Superior temporal gyrus (tissue), 1 donor: ENCODE measurements around the gene PHACTR3.

Experiments used
- DNase-seq: peaks from one replicate; pipeline ENCODE4 v3.0.0-alpha.2; 2016; ENCODE audit errors: extremely low spot score

PHACTR3 gene

DNA sequence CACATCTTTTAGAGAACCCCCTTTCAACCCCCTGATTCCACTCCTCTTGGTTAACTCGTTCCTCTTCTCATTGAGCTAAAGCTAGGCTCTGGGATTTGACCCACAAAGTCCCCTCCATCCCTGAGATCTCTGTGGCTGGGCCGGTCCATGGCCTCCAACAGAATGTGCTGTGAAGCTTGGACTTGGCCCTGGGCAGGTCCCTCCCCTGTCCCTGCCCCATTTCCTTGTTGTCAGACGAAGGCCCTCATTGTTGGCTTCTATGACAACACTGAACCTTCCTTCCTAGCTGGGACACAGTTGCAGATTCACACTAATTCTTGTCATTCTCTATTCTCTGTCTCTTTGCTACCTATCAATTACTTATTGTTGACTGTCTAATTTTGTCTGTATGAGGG is 173.0 kb downstream of the PHACTR3 start:
- no peak for DNase-seq

DNA sequence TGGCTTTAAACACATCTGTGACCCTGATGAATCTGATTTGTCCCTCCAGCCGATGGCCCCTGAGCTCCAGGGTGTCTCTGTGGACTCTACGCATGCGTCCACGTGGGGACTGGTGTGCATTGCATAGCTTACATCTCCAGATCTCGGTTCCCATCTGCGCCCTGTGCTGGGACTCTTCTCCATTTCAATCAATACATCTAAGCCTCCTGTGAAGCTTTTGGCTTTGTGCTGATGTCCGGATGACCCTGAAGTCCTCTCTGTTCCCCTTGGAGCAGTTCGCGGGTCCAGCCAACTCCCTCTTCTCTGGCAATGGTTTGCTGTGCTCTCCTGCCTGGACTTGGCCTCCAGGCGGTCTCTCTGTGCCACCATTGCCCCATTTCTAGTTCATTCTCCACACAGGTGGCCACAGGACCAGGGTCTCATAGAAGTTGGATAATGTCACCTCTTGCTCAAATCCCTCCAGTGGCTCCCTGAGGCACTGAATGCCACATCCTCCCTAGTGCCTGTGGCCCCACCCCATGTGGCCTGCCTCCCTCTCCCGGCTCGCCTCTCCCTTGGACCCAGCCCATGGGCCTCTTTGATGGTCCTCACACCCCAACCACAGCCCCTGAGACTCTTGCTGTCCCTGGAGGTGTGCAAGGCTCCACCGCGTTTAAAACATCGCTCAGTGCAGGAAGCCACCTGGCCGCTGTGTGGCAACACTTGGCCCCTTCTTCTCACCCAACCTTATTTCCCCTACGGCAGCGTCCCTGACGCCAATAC is 173.7 kb downstream of the PHACTR3 start:
- no peak for DNase-seq

- no peak for DNase-seq
These were observed 174.4 kb downstream of the PHACTR3 start for GRCh38 chr20:59778615-59779200.

DNA sequence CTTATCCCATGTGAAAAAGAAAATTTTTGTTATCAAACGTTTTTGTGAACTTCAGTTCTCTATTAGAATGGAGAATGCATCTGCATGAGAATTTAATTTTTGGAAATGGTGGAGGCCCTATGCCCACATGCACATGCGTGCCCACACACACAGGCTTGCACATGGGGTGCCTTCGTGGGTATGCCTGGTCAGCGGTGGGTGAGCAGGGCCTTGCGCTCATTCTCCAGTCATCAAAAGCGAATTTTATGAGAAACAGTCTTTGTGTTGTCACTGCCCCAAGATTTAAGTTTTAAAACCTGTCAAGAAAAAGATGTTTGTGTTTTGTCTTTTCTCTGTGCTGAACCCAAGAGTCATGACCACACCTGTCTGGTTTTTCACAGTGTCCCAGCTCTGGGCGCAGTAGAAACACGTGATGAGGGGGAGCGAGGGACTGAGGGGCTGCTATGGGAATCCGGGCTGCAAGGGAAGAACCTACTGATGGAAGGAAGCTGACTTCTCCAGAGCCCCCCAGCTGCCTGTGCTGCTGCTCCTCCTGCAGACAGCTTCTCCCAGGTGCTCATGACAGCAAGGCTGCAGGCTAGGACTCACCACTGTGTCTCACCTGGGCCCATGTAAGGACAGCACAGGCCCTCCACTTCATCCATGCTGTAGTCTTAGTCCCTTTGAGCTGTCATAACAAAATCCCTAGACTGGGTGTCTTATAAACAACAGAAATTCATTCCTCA is 175.5 kb downstream of the PHACTR3 start:
- no peak for DNase-seq

DNA sequence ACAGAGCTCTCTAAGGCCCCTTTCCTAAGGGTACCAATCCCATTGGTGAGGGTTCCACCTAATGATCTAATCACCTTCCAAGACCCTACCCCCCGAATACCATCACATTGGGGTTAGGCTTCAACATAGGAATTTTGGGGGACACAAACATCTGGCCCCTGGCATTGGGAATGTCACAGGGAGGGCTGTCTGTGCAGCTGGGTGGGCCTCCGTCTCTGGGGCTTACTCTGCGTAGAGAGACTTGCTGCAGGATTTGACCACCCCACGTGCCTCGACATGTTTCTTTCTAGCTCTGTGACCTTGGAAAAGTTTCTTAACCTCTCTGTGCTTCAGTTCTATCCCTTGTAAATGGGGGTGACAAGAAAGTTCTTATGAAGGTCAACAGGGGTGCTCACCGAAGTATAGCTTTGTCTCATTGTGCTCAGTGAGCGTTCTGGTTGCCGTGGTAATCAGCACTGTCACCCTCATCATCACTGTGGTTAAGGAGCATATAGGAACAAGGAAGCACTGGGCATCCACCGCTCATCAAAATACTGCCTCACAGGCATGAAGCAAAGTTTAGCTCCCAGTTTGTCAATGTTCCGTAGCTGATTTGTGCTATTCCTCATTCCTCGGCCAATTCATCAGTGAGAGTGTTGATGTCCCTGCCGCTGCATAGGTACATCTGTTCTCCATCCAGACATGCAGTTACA is 176.3 kb downstream of the PHACTR3 start:
- no peak for DNase-seq

DNA sequence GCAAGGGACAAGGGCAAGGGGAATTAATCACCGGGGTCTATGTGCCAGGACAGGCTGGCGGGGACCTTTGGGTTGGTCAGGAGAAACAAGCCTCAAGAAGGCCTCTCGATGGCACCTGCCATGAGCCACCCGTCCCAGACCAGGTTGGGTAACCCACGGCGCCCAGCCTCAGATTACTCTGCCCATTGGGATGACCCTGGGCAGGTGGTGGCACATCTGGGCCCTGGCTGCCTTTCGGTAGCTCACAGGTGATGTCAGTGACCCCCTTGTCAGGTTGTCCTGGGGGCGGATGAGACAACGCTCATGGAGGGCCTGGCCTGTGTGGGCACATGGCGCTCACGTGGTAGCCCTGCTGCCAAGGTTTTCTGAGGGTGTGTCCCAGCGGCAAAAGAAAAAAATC is 176.9 kb downstream of the PHACTR3 start:
- DNase-seq, result no peak

DNA sequence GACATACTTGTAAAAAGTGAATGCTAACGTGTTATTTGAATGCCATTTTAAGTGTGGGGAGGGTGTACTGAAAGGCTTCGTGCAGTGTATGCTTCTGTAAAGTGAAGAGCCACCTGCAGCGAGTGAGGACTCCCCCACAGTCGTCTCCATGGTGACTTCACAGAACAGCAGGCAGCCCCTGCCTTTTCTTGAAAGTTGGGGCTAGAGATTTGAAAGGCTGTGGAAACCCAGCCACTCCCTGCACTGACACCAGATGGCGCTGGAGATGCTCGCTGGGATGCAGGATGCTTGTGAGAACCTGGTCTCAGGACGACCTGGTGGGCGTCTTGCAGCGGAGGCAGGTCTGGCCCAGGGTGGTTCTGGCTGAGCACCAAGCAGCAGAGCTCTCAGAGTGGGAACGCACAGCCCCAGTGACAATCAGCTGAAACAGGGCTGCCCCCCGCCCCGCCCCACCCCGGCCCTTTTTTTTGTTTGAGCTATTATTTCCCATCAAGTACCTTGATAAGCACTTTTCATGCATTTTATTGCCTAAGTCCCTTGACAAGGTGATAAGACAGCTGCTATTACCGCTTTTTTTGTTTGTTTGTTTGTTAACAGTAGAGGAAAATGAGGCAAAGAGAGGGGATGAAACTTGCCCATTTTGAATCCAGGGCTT is 178.8 kb downstream of the PHACTR3 start:
- peak; percentile 80 for DNase-seq

DNA sequence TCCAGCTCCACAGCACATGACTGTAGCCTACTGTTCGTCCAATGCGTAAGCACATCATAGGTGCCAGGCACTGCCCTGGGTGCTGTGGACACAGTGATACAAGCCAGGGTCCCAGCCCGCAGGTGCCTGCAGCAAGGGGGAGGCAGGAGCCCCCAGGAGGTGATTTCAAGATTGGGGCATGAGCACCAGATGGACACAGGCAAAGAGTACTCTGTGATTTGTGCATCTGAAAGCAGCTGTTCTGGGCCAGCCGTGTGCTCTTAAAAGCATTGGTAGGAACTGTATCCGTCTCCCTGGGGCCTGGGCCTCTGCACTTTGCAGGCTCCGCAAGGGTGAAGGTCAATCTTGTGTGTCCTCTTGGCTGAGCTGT is 179.3 kb downstream of the PHACTR3 start:
- DNase-seq, result no peak

DNA sequence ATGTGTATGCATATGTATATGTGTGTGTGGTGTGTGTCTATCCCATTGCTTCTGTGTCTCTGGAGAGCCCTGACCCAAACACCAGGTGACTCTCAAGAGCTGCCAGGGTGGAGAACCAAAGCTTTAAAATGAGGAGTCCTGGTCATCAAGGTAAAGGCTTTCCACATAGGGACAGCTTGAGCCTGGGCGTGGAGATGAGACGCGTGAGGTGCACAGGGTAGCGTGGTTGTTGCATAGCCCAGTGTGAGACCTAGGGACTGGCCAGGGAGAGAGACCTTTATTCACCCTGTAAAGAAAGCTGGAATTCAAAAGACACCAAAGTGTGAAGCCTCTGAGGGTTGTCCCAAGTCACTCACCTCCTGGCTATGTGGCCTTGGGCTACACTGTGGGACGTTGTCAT is 180.0 kb downstream of the PHACTR3 start:
- no peak for DNase-seq

DNA sequence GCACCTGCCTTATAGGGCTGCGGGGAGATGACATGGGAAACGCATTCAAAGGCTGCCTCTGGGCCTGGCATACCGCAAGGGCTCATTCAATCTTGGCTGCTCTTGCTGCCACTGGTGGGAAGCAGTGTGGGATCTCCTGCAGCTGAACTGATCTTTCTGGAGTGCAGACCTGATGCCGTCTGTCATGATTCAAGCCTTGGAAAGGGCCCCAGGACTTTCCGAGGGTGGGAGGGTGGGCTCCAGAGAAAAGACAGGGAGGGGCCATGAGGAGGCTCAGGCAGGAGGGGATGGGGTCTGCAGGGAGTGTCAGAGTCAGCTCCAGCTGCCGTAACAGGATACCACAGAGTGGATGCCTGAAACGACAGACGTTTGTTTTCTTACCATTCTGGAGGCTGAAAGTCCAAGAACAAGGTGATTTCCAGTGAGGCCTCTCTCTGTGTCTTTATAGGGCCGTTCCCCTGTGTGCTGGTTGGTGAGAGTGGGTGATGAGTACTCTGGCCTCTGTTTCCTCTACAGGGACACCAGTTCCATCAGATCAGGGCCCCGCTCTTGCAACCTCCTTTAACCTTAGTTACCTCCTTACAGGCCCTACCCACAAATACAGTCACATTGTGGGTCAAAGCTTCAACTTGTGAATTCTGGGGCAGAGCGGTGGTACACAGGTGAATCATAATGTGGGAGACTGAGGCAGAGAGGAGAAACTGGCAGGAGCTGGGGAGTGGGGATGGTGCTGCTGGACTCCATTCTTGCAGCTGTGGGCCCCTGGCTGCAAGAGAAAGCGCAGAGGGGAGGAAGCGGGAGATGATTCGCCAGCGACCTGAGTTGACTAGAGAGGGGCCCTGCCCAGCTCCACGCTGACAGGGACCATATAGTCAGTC is 180.7 kb downstream of the PHACTR3 start:
- DNase-seq, result no peak

DNA sequence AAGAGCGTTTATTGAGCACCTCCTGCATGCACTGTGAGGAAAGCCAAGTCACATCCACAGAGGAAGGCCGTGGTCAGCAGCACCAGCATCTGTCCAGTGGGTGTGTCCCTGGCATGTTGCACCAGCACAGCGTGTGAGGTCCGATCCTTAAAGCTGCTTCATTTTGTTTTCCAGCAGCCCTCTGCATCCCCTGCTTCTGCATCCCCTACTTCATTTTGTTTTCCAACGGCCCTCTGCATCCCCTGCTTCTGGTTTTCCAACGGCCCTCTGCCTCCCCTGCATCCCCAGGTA is 181.3 kb downstream of the PHACTR3 start:
- no peak for DNase-seq

- no peak for DNase-seq
These were observed 181.9 kb downstream of the PHACTR3 start for GRCh38 chr20:59785986-59786795.

DNA sequence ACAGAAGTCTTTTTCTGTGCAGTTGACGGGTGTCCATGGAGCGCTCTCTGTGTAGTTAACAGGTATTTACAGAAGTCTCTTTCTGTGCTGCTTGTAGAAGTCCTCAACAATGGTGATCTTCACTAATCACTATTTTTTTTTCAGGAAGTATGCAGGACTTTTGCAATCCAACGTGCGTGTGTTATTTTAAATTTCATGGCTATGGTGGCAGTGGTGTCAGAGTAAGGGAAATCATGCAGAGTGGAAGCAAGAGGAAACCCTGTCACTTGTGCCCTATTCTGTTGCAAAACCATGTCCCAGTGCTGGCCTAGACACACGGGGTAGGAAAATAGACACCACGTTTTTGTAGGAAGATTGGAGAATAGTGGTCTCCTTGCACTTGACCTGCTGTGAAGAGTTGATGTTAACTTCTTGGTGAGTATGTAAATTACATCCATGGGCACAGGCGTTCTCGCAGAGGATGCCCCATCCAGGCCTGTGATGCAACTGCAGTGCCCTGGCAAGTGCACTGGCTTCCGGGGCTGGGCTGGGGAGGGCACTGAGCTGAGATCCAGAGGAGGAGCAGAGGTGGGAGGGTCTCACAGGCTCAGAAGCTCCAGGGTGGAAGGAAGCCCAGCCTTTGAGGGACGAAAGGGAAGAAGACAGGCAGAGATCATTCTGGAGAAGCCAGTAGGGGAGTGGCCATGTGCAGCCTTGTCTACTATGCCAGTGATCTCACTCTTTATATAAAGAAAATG is 182.6 kb downstream of the PHACTR3 start:
- no peak for DNase-seq

GRCh38 chr20:59787538-59787890 is 183.2 kb downstream of the PHACTR3 start:
- no peak for DNase-seq

DNA sequence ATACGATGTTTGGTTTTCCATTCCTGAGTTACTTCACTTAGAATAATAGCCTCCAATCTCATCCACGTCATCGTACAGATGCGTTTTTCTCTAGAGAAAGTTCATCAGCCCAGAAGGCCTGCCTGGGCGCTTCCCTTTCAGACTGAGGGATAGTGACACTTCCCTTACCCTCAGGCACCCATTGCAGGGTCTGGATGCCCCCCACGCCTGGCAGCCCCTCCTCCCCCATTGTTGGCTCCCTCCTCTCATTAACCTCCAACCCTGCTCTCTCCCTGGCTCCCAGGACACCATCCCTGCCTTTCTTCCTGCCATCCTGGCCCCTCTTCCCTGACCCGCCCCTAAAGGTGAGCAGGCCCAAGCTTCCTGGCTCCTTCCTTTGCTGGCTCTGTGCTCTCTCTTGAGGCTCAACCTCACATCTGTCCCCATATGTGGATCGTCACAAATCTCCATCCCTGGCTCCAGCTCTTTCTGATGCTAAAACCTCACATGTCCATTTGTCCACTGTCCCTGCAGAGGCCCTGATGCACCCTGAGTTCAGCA is 183.9 kb downstream of the PHACTR3 start:
- DNase-seq, result no peak

DNA sequence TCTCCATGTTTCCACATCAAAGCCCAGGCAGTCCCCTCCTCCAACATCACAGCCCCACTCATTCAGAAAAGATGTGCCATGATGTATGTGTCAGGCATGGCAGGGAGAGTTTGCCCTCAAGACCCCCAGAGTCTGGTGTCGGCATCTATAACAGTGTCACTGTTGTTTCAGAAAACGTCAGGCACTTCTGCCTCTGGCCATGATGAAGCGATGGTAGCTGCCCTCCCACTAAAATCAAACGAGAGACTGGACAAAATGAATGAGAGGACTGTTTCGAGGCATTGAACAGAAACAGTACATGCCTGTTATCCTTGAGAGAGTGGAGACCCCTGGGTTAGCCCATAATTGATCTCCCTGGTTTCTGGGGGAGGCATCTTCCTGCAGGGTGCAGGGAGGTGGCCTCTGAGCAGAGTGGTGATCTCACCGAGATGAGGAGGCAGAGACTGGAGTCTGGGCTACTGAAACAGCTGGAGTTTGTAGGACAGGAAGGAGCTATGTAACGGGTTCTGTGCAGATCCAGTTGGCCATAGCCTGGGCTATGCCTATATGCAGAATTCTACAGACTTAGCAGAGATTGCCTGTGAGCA is 184.6 kb downstream of the PHACTR3 start:
- no peak for DNase-seq

DNA sequence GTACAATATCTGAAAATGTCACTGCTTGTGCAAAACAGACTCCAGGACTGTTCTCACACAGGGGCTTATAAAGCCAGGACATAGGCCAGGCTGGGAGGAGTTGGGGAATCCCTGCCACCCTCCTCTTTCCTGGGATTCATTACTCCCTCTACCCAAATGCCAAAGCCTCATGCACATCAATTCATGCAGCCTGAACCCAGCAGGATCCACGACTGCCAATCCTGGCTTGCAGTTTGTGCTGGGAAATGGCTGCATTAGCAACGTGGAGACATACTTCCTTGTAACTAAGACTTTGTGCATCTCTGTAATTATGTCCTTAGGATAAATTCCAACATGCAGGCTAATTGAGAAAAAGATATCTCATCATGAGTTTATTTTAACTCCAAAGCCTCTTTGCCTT is 185.3 kb downstream of the PHACTR3 start:
- DNase-seq, result no peak

DNA sequence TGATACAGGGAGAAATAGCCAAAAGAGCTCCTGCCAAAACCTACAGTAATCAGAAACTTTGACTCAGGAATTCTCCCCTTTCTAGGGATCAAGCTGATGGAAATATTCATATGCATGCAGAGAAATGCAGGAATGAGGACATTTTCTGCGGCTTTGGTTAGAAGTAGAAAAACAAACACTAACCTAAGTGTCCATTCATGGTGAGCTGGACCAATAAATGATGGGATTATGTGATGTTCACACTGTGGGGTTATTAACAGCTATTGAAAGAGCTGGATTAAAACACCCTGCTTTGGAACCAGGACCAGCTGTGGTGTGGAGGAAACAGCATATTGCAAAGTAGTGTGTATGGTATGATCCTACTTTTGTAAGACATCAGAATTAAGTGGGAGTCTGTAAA is 186.0 kb downstream of the PHACTR3 start:
- DNase-seq, result no peak

DNA sequence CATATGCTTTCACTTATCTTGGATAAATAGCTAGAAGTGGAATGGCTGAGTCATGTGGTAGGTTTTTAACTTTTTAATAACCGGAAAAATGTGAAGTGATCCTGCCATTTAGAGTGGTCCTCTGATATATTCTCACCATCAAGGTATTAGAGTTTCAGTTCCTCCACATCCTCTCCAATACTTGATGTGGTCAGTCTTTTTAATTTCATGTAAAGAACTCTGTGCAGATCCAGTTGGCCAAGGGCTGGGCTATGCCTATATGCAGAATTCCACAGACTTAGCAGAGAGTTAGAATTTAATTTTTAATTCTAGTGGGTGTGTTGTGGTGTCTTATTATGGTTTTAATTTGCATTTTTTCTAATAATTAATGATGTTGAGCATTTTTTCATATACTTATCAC is 188.0 kb downstream of the PHACTR3 start:
- no peak for DNase-seq
